Neuron (in vitro differentiated cells): ENCODE results near the gene KLC1.

Experiments
- H2AFZ ChIP-seq: one replicate; pipeline ENCODE4 v1.6.1; 2013; ENCODE audit warnings: low read depth, mild to moderate bottlenecking, inconsistent platforms, low read length, moderate library complexity
- H3K27me3 ChIP-seq: one replicate; pipeline ENCODE4 v1.6.1; 2013; ENCODE audit warnings: low read length; ENCODE audit not compliant: insufficient read depth
- H3K36me3 ChIP-seq: one replicate; pipeline ENCODE4 v1.6.1; 2013; ENCODE audit warnings: low read length; ENCODE audit not compliant: insufficient read depth
- H3K4me1 ChIP-seq: one replicate; pipeline ENCODE4 v1.6.1; 2013; ENCODE audit warnings: low read length; ENCODE audit not compliant: insufficient read depth
- H3K4me3 ChIP-seq: 2 replicates; pipeline ENCODE4 v1.5.1; 2013; ENCODE audit warnings: mild to moderate bottlenecking, low read length, moderate library complexity
- H3K9me3 ChIP-seq: one replicate; pipeline ENCODE4 v1.6.1; 2013; ENCODE audit warnings: low read length

Gene KLC1

GRCh38 chr14:103654619-103655018 lies 25.6 kb downstream of the KLC1 start:
- Histone ChIP-seq H3K36me3 (peaks cover 40% of the 10 kb centered on the region), H3K4me1 (peaks cover 16% of the 10 kb centered on the region)

GRCh38 chr14:103656031-103656755 lies 27.2 kb downstream of the KLC1 start:
- H3K9me3 ChIP-seq: no peaks in the 10 kb centered on the region
- H2AFZ ChIP-seq: no peak overlapping the region
- peaks cover 16% of the 10 kb centered on the region for H3K4me1 ChIP-seq
- H3K27me3 ChIP-seq: no peaks in the 10 kb centered on the region
- no peak overlapping the region for H3K4me3 ChIP-seq
- peaks cover 49% of the 10 kb centered on the region for H3K36me3 ChIP-seq

More at GRCh38 chr14:103654619-103655018, 25.6 kb downstream of the KLC1 start:
- Histone ChIP-seq H3K4me3 (no peak overlapping the region), H3K27me3 (no peaks in the 10 kb centered on the region), H2AFZ (no peak overlapping the region), H3K9me3 (no peaks in the 10 kb centered on the region)

- no peaks in the 10 kb centered on the region for H3K9me3 ChIP-seq
- H3K4me3 ChIP-seq: no peak overlapping the region
- H3K36me3 ChIP-seq: peaks cover 55% of the 10 kb centered on the region
- H3K27me3 ChIP-seq: no peaks in the 10 kb centered on the region
- no peak overlapping the region for H2AFZ ChIP-seq
- H3K4me1 ChIP-seq: peaks cover 16% of the 10 kb centered on the region
These were observed 27.7 kb downstream of the KLC1 start for GRCh38 chr14:103656756-103657133.

DNA sequence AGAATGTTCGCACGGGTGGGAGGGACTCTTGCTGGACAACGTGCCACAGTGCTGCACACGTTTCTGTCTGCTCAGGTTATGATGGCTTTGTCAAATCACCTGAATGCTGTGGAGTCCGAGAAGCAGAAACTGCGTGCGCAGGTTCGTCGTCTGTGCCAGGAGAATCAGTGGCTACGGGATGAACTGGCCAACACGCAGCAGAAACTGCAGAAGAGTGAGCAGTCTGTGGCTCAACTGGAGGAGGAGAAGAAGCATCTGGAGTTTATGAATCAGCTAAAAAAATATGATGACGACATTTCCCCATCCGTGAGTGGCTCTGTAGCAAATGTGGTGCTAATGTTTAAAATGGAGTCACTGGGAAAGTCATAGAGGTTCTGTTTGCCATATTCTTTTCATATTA lies 28.5 kb downstream of the KLC1 start:
- Histone ChIP-seq H3K4me3 (no peak overlapping the region), H2AFZ (no peak overlapping the region), H3K36me3 (peaks cover 62% of the 10 kb centered on the region), H3K27me3 (no peaks in the 10 kb centered on the region), H3K9me3 (peaks cover 3% of the 10 kb centered on the region), H3K4me1 (peaks cover 16% of the 10 kb centered on the region)

- Histone ChIP-seq H3K4me1 (no peaks in the 10 kb centered on the region), H2AFZ (no peak overlapping the region), H3K36me3 (peaks cover 71% of the 10 kb centered on the region), H3K4me3 (no peak overlapping the region), H3K9me3 (peaks cover 3% of the 10 kb centered on the region), H3K27me3 (no peaks in the 10 kb centered on the region)
These were observed 30.6 kb downstream of the KLC1 start for GRCh38 chr14:103659631-103660030.

DNA sequence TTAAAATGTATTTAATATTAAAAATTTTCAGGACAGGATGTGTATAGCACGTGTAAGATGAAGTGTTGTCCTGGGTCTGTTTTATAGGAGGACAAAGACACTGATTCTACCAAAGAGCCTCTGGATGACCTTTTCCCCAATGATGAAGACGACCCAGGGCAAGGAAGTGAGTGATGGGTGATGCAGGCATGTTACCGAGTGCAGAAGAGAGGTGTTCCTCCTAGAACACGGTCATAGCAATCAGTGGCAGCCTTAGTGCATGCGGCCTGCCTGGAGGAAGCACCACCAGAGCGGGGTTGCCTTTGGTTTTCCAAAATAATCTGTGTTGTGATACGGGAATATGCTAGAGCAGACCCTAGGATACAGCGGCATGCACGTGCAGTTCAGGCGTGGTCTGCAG lies 33.0 kb downstream of the KLC1 start:
- Histone ChIP-seq H3K36me3 (peaks cover 63% of the 10 kb centered on the region), H2AFZ (no peak overlapping the region), H3K4me3 (no peak overlapping the region)

GRCh38 chr14:103662591-103662990 lies 33.6 kb downstream of the KLC1 start:
- no peak overlapping the region for H3K4me3 ChIP-seq

More for the DNA sequence above, 33.0 kb downstream of the KLC1 start:
- no peaks in the 10 kb centered on the region for H3K4me1 ChIP-seq
- H3K9me3 ChIP-seq: peaks cover 3% of the 10 kb centered on the region
- H3K27me3 ChIP-seq: no peaks in the 10 kb centered on the region

GRCh38 chr14:103663506-103663905 lies 34.5 kb downstream of the KLC1 start:
- Histone ChIP-seq H3K4me3 (no peak overlapping the region), H3K36me3 (peaks cover 65% of the 10 kb centered on the region), H3K4me1 (no peaks in the 10 kb centered on the region), H2AFZ (no peak overlapping the region), H3K27me3 (no peaks in the 10 kb centered on the region), H3K9me3 (peaks cover 3% of the 10 kb centered on the region)

More at GRCh38 chr14:103662591-103662990, 33.6 kb downstream of the KLC1 start:
- Histone ChIP-seq H3K36me3 (peaks cover 62% of the 10 kb centered on the region), H3K4me1 (no peaks in the 10 kb centered on the region), H3K9me3 (peaks cover 3% of the 10 kb centered on the region), H2AFZ (no peak overlapping the region), H3K27me3 (no peaks in the 10 kb centered on the region)

GRCh38 chr14:103667671-103668070 lies 38.7 kb downstream of the KLC1 start:
- H3K36me3 ChIP-seq: peaks cover 70% of the 10 kb centered on the region
- no peaks in the 10 kb centered on the region for H3K27me3 ChIP-seq
- no peak overlapping the region for H3K4me3 ChIP-seq
- H3K4me1 ChIP-seq: no peaks in the 10 kb centered on the region
- H3K9me3 ChIP-seq: no peaks in the 10 kb centered on the region
- no peak overlapping the region for H2AFZ ChIP-seq

GRCh38 chr14:103668117-103668516 lies 39.1 kb downstream of the KLC1 start:
- H3K4me3 ChIP-seq: no peak overlapping the region
- H3K9me3 ChIP-seq: no peaks in the 10 kb centered on the region
- H3K27me3 ChIP-seq: no peaks in the 10 kb centered on the region
- no peak overlapping the region for H2AFZ ChIP-seq
- no peaks in the 10 kb centered on the region for H3K4me1 ChIP-seq
- peaks cover 73% of the 10 kb centered on the region for H3K36me3 ChIP-seq

- Histone ChIP-seq H3K4me3 (no peak overlapping the region), H3K27me3 (no peaks in the 10 kb centered on the region), H3K9me3 (no peaks in the 10 kb centered on the region), H3K4me1 (no peaks in the 10 kb centered on the region), H2AFZ (no peak overlapping the region), H3K36me3 (peaks cover 76% of the 10 kb centered on the region)
These were observed 40.4 kb downstream of the KLC1 start for GRCh38 chr14:103669370-103669769.

GRCh38 chr14:103671911-103672310 lies 42.9 kb downstream of the KLC1 start:
- H2AFZ ChIP-seq: no peak overlapping the region
- H3K36me3 ChIP-seq: peaks cover 82% of the 10 kb centered on the region
- no peak overlapping the region for H3K4me3 ChIP-seq
- H3K27me3 ChIP-seq: no peaks in the 10 kb centered on the region
- H3K4me1 ChIP-seq: no peaks in the 10 kb centered on the region
- H3K9me3 ChIP-seq: no peaks in the 10 kb centered on the region

- Histone ChIP-seq H3K9me3 (no peaks in the 10 kb centered on the region), H3K4me1 (no peaks in the 10 kb centered on the region), H3K4me3 (no peak overlapping the region), H2AFZ (no peak overlapping the region), H3K36me3 (peaks cover 87% of the 10 kb centered on the region), H3K27me3 (no peaks in the 10 kb centered on the region)
These were observed 46.9 kb downstream of the KLC1 start for GRCh38 chr14:103675957-103676356.
